MV-4-11 (cell line): ENCODE results near the gene SCGB3A1.
A peak's percentile ranks its signal among the peaks of the same experiment; 100 is the strongest.

Source experiments
- DNase-seq: peaks from one replicate; lab custom pipeline; 2025; lab: John Stamatoyannopoulos, UW

The SCGB3A1 gene

DNA sequence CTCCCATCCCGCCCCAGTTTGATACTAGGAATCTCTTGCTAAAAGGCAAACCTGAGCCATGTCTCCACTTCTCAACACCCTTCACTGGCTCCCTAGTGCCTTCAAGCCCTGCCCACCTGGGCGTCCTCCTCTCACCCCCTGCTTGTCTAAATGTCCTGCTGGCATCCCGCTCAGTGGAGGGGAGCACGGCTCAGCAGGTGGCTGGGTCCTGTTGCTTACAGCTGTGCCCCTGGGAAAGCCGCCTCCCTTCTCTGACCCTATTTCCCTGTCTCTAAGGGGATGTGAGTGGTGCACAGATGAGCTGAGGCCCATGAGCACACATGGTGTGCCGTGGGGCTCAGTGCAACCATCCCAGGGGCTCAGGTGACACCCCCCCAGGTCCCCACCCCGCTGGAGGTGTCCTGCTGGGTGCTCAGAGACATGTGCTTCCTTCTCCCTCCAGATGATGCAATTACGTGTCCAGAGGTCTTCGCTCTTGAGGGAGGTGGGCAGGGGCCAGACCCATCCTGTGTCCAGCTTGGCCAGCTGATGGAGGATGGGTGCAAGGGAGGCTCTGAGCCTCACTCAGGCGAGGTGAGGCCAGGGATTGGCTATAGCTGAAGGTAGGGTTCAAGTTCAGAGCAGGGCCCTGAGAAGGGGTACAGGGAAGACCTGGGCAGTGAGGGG is 34.0 kb upstream of the SCGB3A1 start:
- DNase-seq = no peak

DNA sequence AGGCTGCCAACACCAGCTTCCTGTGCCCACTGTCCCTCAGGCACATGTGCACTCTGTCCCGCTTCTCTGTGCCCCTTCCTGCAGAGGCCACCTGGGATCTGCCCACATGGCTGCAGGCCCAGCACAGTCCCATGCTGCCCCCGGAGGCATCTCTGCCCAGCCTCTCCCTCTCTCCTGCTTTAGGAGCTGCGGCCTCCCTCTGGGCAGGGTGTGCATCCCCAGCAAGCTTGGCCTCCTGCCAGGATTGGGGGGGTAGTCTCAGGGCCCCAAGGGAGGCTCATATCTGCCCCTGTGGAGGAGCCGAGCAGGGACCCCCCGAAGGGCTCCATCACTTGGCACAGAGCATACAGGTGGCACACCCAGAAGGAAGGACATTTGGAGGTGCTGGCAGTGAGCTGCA is 33.3 kb upstream of the SCGB3A1 start:
- DNase-seq = no peak

DNA sequence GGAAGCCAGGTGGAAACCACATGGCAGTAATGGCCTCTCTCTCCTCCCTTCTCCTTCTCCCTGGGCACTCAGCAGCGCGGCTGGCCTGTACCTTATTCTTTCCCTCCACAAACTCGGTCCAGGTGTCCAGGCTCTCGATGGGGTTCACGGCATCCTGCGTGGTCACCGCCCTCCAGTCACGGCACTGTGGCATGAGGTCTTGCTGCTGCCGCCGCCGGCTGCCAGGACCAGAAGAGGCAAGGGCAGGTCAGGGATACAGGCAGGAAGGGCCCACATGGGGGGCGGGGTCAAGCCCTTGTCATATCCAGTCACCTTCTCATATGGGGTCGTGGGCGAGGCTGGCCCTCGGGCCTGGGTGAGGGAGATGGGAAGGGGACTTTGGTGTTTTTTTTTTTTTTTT is 32.5 kb upstream of the SCGB3A1 start:
- no peak for DNase-seq

DNA sequence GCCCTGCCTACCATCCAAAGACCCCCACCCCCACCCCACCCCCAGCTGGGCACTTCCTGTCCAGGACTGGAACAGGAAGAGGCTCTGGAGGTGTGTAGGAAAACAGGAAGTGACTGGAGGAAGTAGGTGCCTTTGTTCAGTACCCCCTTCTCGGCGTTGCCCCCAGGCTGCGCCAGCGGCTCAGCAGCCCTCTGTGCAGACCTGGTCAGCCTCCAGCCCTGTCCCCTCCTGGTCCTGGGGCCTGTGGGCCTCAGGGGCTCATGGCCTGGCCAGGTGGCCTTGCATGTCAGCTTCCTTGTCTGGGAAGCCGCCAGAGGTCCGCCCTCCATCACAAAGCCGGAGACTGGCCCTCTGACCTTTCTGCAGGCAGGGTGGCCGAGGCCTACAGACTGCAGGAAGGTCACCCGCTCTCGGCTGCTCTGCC is 32.1 kb upstream of the SCGB3A1 start:
- no peak for DNase-seq

DNA sequence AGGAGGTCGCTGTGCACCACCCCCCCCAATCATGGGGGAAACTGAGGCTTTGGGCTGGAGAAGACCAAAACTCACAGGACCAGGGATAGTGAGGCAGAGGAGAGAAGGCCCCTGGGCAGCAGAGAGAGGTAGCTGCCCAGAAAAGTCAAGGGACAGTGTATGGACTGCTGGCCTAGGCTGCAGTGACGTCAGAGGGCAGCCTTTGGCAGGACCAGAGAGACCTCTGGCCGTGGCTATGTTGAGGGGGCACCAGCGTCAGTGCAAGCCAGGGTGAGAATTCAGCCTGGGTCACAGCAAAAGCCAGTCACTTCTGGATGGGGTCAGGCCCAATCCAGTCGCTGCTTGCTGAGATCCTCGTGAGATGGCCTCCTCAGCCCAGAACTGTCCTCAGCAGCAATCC is 31.6 kb upstream of the SCGB3A1 start:
- DNase-seq = no peak

DNA sequence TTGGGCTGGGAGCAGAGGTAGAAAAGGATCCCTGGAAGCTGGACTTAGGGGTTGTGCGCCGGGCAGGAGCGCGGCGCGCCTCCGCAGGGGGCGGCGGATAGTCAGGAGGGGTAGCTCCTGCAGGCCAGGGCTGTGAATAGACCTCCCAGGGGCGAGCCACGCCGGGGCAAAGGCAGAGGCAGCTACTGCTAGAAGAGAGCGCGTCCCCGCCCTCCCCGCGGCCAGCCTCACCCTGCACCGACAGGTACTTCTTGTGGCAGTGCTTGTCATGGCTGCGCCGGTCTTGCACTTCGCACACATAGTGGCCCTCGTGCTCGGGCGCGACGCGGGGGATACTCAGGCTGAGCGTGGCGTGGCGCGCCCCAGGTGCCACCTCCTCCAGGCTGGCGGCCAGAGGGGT is 30.0 kb upstream of the SCGB3A1 start:
- no peak for DNase-seq

DNA sequence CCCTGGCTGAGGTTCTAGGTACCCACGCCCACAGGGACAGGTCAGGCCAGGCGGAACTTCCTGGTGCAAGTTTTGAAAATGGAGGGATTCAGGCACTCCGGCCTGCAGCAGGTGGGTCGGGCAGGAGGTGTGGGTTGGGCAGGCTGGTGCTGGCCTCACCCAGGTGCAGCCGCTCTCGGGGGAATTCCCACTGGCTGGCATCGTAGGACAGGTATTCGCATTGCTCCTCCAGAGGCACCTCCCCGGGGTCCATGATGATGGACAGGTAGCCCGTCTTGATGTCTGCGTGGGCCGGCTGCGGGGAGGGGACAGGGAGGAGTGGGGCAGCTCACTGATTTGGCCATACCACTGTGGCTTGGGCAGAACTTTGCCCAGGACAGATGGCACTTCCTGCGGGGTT is 28.7 kb upstream of the SCGB3A1 start:
- DNase-seq = no peak

DNA sequence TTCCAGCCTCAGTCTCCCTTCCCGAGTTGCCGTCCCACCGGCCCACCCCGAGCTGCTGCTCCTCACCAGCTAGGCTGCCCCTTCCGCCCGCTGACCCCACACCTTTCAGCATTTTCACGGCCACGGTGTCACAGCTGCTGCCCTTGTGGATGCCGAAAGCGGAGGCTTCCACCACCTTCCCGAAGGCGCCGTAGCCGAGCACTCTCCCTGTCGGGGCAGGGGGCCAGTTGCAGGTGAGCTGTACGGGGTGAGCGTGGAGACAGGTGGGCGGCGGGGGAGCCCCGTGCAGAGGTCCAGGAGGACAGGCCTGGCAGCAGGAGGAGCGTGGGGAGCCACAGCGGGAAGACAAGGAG is 28.2 kb upstream of the SCGB3A1 start:
- DNase-seq = no peak

DNA sequence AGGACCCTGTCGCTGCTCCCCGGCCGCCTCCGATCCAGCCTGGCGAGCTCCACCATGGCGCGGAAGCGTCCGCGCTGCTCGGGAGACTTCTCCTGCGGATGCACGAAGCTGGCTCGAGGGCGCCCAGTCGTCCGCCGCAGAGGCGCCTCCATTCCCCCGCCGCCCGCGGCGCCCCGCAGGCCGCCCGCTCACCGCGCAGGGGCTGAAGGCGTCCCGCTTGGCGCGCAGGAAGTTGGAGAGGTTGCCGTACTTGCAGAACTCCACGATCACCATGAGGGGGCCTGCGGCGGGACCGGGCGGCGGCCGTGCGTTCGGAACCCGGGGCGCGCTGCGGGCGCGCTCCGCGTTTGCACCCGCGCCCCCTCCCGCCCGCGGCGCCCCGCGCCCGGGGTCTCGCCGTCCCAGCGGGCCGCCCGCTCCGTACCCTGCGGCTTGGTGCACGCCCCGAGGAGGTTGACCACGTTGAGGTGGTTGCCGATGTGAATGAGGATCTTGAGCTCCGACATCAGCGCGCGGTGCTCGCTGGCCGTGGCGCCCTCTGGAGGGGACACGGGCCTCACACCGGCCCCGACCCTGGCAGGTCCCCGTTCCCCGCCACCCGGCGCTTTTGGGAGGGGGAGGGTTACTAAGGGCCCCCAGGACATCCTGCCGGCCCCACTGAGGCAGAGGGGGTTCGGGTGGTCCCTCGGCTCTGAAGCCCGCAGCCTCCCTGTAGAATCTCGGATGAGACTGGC is 27.7 kb upstream of the SCGB3A1 start:
- no peak for DNase-seq

DNA sequence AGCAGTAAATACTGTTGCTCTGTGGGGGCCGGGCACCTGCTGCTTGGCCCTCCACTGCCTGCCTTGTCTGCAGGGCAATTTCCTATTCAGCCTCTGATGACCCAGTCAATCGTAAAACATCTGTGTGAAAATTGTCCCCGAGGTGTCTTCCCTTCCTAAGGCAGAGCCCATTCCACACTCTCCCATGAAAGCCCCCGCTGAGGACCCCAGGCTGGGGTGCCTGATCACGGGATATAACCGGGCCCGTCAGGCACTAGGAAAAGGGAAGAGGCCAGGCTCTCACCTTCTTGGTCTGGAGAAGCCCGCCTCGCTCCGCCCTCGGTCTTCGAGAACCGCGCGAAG is 27.2 kb upstream of the SCGB3A1 start:
- no peak for DNase-seq

DNA sequence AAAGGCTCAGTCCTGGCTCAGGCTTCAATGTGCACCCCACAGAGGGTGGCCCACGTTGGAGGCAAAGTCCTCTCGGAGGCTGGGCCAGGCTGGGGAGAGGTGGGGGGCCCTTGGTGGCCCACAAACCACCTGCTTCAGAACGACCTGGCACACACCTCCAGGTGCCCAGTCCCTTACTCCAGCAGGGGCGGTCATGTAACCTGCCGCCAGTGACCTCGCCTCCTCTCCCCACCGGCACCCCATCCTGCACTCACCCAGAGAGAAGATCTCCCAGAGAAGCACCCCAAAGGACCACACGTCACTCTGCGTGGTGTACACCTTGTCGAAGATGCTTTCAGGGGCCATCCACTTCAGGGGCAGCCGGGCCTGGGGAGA is 22.5 kb upstream of the SCGB3A1 start:
- no peak for DNase-seq

DNA sequence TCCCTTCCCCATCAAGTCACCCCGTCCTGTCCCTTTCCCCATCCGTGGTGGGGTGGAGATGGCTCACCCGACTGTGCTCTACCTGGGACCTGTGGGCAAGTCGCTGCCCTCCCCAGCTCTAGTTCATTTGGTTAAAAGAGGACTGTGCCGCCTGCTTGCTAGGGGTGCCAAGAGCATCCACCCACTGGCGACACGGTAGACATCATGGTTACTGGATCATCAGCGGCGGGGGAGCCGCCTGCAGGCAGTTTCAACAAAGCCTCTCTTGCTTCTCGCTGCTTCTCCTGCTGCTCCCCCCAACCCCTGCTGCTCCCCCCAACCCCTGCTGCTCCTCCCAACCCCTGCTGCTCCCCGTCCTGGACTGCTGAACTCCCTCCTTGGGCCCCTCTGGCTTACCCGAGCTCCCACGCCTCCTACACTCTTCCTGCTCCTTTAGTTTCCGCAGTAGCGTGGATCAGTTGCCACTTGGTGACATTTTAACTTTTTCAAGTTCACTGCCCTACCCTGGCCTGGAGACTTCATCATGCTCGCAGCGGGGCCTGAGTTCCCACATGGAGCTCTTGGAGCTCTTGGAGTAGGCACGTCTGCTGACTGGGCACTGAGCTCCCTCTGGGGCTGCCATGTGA is 22.0 kb upstream of the SCGB3A1 start:
- DNase-seq = no peak

DNA sequence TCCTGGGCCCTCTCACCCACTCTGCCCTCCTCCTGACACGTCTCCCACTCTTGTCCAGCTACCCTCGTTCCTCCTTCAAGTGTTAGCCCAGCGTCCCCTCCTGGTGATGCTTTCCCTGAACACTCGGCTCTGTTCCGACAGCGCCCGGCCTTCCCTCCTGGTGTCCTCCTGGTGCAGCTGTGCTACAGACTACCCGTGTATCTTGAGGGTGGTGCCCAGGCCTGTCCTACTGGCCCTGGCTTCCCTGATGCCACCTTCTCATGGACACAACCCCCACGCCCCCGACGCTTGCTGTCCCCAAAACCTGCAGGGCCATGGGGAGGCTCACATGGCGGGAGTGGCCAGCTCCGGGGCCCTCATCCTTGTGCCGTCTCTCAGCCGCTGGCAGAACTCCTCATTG is 21.4 kb upstream of the SCGB3A1 start:
- DNase-seq = no peak

DNA sequence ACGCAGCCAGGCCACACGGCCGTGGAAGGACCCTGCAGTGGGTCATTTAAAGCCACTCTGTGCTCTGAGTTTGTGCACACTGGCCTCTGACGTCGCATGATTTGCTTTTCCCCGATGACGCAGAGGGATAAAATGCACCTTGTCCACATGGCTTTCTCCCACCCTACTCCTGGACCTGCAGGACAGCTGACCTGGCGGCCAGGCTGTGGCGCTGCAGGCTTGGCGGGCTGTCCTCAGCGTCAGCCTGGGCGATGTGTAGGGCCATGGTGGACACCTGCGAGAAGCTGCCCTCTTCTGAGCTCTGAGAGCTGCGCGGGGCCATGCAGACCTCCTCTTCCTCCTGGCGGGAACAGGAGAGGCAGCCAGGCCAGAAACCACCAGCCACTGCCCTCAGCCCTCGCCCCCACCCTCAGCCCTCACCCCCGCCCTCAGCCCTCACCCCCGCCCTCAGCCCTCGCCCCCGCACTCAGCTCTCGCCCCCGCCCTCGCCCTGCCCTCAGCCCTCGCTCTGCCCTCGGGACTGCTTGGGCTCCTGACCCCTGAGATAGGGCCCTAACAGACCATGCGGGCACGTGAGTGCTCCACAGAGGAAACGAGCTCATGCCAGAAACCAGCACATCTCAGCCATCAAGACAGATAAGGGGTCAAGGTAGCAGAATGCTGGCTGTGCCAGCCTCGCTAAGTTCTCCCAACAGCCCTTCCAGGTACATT is 20.0 kb upstream of the SCGB3A1 start:
- no peak for DNase-seq

DNA sequence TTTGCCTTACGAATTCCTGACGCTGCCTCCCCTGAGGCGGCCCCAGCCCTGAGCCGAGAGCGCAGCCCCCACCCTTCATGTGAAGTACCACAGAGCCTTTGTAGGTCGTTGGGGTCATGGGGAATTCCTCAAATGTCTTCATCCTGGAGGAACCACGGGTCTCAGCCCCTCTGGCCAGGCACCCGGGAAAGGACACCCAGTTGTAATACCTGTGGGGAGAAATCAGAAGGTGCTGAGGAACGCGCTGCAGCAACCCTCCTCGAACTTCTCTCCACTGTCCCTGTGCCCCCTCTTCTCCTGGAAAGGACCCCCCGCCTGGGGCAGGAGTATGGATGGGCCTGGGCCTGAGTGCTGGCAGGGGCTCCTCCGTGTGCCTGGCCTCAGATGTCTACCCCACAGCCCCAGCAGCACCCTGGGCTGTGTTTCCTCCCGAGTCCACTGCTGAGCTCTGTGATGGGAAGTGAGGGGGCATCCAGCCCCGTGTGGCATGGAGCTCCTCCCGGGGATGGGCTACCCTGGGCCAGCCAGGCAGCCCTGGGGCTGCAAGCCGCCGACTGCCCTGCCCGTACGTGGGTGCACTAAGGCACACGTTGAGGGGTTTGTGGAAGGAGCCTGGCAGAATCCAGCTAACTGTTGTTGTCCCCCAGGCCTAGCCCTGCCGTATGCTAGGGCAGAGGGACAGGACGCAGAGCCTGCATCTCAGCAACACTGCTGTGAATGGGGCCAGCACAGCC is 18.7 kb upstream of the SCGB3A1 start:
- no peak for DNase-seq

DNA sequence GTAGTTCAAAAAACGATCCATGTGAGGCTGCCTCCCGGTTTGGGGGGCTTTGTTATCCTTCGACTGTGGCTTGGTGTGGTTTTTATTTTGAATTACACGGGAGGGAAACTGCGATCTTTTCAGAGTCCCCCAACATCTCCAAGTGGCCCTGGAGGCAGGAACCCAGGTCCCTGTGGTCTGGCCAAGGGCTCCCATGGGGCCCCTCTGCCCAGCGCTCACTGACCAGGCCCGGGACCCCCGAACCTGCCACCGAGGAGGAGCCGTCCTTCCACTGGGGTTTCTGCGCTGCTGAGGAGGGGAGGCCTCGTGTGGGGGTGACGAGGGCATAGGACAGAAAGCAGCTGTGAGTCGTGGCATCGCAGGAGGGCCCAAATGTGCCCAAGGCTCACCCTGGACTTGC is 18.1 kb upstream of the SCGB3A1 start:
- no peak for DNase-seq

DNA sequence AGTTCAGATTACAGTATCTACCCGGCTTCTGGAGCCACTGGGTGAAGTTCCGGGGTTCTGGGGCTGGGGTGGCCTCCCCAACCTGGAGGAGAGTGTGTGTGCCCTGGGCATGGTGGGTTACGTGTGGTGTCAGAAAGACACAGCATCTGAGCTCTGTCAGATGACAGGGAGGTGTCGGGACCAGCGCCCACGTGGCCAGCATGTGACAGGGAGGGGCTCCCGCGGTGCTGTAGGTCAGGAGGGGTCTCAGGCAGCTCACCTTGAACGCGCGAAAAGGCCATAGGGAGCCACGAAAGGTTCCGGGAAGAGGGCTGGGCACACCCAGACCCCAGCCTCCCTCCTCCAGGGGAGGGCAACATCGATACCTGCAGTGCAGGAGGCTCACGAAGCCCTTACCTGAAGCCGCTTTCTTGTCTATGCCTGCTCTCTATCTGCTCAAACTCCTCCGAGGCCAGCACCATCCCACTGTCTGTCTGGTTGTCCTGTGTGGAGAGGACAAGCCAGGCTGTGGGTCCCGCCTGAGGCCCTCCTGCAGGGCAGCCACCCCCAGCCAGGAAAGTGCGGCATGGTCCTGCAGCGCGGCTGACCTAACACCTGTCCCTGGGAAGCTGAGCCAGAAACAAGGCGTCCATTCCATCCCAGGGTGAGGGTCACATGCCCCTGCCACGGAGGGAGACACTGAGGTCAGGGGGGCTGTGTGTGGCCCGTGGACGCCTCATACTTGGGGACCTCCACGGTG is 17.4 kb upstream of the SCGB3A1 start:
- DNase-seq = no peak

DNA sequence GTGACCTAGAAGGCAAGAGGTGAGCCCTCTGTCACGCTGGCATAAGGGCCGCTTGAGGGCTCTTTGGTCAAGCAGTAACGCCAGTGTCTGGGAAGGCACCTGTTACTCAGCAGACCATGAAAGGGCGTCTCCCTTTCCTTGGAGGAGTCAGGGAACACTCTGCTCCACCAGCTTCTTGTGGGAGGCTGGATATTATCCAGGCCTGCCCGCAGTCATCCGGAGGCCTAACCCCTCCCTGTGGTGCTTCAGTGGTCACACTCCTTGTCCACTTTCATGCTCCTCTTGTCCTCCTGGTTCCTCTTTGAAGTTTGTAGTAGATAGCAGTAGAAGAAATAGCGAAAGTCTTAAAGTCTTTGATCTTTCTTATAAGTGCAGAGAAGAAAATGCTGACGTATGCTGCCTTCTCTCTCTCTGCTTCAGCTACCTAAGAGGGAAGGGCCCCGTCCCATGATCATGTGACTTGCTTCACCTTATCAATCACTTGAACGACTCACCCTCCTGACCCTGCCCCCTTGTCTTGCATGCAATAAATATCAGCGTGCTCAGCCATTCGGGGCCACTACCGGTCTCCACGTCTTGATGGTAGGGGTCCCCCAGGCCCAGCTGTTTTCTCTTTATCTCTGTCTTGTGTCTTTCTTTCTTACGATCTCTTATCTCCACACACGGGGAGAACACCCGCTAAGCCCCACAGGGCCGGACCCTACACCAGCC is 16.7 kb upstream of the SCGB3A1 start:
- DNase-seq = no peak

DNA sequence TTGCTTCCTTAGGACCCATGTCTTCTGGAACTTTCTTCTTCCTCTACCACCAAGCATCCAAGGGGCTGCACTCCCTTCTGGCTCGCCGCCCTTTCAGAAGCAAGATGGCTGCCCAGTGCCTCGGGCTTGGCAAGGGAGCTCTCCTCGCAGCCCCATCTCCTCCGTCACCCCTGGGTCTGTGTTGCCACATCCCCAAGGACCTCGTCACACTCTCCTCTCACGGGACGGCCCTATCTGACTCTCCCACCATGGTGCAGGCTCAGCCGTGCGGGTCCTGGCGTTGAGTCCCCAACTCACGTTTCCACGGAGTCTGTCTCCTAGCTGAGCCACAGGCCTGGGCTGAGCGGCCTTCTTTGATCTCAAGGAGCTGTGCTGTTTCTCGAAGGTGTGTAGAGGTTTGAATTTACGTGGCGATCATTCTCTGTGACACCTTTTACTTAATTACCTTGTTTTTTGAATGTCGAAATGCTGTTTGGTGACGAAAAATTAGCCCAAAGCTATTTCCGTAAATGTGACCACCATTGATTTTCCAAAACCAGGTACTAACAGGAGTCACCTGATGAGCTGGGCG is 15.0 kb upstream of the SCGB3A1 start:
- no peak for DNase-seq

DNA sequence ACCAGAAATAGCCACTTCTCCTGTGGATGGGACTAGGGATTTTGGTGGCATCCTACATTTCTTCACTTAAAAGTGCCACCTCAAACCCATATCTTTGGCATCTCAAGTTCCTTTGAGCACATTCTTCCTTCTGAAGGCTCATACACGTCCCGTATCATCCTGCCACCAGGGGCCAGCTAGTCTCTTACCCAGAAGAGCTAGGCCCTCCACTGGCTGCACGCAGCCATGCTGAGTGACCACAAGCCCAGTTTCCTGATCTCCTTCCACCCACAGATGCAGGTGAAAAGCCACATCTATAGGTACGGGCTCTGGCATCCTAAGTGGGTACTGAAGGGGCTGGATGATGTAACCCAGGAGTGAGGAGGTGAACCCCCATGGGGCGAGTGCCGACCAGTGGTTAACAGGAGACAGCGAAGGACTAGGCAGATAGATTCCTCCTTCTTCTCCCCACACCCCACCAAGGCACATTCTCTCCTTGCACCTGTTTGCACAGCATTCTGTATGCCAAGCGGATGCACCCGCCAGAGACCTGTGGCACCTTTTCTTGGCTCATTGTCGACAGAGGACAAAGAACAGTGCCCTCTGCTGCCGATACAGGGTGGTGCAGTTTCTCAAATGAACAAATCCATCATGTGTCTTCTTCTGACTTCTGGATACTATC is 14.4 kb upstream of the SCGB3A1 start:
- DNase-seq = peak; percentile 51
